Activated T-cell treated with anti-CD3 and anti-CD28 coated beads for 24 hours (primary cell): ENCODE measurements around the gene CD207.
"Not testable (repeated sequence)": the region's sequence is repeated elsewhere in the genome, so short reads cannot be mapped to it uniquely, and the experiment has no call there.

ENCODE experiments used
- DNase-seq: peaks from one replicate; pipeline ENCODE4 v3.0.0-alpha.2; 2020; ENCODE audit warnings: low read depth

CD207 gene

DNA sequence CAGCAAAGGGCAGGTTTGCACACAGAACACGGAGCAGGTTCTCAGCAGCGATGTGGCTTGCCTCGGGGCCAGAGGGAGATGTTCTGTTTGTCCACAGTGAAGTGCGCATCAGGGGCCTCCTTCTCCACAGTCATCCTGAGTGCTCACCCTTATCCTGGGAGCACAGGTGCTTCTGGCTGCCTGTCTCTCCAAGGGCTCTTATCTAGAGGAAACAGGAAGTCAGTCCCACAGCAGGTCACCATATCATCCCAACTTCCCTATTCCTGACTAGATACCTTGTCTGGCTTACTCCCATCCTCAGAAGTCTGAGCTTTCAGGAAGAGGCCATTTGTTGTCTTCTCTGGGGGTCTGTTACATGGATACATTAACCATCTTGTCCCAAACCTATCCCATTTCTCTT, at the start of gene CD207:
CD207 (minus strand) TSS at position 174 of the 400 bp plus-strand sequence; CDS start at position 134, 40 bp downstream.
- DNase-seq, result no peak

DNA sequence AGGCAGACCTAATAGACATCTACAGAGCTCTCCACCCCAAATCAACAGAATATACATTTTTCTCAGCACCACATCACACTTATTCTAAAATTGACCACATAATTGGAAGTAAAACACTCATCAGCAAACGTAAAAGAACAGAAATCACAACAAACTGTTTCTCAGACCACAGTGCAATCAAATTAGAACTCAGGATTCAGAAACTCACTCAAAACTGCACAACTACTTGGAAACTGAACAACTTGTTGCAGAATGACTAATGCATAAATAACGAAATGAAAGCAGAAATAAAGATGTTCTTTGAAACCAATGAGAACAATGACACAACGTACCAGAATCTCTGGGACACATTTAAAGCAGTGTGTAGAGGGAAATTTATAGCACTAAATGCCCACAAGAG, 42.9 kb upstream of the CD207 start:
- DNase-seq, result not testable (repeated sequence)

DNA sequence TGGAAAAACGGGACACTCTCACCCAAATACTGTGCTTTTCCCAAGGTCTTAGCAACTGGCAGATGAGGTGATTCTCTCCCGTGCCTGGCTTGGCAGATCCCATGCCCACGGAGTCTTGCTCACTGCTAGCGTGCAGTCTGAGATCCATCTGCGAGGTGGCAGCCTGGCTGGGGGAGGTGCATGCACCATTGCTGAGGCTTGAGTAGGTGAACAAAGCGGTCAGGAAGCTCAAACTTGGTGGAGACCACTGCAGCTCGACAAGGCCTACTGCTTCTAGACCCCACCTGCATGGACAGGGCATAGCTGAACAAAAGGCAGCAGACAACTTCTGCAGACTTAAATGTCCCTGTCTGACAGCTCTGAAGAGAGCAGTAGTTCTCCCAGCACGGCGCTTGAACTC, 40.5 kb upstream of the CD207 start:
- DNase-seq, result not testable (repeated sequence)

- DNase-seq, result no peak
Observed at GRCh38 chr2:70873541-70873940, 37.9 kb upstream of the CD207 start.

GRCh38 chr2:70871398-70872211, 36.0 kb upstream of the CD207 start:
- peak; percentile 72 for DNase-seq

DNA sequence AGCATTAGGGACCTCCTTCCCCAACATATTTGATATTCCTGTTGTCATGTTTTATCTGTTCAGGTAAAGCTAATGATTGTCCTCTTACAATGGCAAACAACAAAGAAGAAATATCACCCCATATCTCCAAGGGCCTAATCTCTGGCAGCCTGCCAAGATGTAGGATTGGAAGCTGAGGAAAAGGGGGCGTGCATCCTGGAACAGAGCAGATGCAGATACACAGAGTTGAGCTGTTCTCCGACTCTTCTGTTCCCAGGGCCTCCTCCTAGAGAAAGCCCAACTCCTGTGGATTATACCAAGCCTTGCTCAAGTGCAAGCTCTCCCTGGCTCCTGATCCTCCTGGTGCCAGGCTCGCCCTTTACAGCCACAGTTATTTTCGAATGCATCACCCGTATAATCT, 35.2 kb upstream of the CD207 start:
- no peak for DNase-seq

DNA sequence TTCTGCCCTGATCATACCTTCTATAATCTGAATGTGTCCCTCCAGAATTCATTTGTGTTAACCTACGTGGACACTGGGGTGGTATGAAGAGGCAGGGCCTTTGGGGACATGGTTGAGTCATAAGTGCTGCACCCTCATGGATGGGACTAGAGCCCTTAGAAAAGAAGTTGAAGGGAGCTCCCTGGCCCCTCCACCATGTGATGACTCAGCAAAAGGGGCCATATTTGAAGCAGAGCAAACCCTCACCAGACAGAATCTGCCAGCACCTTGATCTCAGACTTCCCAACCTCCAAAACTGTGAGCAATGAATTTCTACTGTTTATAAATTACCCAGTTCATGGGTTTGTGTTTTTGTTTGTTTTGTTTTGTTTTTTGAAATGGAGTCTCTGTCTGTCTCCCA, 33.4 kb upstream of the CD207 start:
- no peak for DNase-seq

DNA sequence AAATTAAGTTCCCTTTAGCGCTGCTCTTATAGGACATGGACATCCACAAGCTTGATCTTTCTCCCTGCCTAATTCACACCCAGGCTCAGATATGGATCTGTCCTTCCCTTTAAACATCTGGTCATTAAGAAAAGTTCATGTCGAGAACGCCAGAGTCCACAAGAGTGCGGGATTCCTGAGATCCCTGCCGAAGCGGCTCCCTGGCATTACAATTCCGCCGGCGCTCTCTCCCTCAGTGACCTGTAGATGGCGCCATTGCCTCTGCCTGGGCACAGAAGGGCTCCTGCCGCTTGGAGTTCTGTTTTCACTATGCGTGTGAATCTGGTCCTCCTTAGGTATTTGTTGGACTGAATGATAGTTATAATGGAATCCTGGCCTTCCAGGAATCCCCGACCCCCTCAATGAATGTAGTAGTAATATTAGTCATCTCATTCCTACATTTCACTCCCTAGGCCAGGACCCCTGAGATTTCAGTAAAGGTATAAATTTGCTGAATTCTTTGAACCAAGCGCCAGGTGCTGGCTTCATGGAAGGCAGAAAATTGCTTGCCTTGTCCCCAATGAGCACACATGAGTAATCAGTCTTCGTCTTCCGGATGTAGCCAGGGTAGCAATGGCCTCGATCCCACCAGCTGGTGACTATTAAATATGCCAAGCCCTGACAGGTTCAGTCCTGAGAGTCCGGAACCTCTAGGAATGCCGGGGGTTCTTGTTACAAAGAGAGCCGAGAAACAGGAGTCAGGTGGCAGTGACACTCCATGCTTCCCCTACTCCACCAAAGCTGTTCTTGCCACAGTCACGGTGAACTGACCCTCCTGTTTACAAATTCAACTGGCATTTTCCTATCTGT, 26.4 kb upstream of the CD207 start:
- peak; percentile 68 for DNase-seq

GRCh38 chr2:70855667-70856066, 20.1 kb upstream of the CD207 start:
- DNase-seq, result no peak

DNA sequence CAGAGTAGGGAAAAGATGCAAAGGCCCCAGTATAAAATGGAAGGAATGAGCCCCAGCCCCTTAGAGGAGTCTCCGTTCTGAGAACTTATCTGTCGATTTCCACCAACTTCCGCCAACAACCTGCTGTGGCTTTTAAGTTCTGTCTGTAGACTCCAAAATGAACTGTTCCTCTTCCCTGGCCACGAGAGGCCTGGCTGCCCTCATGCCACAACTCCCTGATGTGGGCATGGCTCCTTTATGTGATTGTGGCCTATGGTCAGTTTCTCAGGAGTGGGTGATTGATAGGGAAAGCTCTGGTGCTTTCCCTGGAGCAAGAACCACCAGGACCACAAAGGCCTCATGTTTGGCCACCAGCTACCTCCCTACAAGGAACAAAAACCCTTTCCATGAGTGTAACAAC, 18.8 kb upstream of the CD207 start:
- DNase-seq, result no peak

GRCh38 chr2:70852824-70853223, 17.2 kb upstream of the CD207 start:
- no peak for DNase-seq

GRCh38 chr2:70851704-70852103, 16.1 kb upstream of the CD207 start:
- peak; percentile 32 for DNase-seq

GRCh38 chr2:70850925-70851324, 15.3 kb upstream of the CD207 start:
- DNase-seq, result no peak

- DNase-seq, result no peak
Observed at GRCh38 chr2:70842401-70842800, 6.8 kb upstream of the CD207 start.

DNA sequence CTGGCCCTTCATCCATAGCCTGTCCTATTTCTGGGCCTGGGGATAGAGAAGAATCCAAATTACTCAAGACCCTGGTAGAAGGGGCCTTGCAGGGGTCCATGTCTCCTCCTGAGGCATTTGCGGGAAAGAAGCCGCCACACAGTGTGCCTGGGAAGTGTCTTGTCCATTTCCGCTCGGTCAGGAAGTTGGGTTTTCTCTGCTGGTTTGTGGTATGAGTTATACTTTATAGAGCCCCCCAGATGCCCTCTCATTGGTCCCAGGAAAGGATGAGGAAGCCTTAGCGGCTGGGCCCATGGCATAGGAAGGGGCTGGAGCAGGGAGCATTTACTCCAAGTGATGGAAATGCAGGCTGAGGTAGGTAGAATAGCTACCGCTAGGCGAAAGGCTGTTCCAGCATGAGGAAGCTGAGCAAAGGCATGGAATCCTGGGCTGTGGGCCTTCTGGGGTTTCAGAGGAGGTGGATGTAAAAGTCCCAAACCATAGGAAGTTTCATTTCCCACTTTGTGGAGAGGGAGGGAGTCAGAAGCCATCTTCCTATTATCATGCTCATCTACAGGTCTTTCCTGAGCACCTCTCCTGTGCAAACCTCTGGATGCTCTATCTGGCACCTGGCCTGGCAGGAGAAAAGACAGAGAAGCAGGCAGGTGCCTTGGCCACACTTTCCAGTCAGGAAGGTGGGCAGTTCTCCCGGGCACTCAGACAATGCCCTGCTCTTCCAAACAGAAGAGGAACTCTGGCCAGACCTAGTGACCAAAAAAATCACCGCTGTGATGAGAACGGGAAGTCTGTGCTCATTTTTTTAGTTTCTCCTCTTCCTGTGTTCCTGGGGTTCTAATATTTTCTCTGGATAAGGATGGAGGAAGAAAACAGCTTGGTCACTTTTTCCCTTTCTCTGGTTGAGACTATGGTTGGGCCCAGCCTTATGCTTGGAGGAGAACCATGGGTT, 2.6 kb upstream of the CD207 start:
- DNase-seq, result no peak

DNA sequence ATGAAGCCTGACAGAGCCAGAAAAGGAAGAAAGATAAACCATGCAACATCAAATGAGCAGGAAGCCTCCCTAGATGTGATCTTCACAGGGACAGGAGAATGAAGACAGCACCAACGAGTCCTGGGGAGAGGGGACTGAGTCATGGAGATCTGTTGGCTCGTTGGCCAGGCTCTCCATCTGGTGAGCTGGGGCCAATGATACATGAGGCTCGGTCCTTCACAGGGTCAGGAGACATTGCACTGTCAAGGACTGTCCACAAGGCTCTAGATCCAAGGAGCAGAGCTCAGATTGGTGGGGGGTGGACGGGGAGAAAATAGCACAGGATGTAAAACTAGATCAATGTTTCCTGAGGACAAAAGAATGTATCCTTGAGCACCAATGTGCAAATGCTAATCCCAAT, 735 bp downstream of the CD207 start:
- DNase-seq, result no peak

GRCh38 chr2:70834106-70834505, 1.5 kb downstream of the CD207 start:
- no peak for DNase-seq

GRCh38 chr2:70833246-70833645, 2.4 kb downstream of the CD207 start:
- DNase-seq, result no peak

DNA sequence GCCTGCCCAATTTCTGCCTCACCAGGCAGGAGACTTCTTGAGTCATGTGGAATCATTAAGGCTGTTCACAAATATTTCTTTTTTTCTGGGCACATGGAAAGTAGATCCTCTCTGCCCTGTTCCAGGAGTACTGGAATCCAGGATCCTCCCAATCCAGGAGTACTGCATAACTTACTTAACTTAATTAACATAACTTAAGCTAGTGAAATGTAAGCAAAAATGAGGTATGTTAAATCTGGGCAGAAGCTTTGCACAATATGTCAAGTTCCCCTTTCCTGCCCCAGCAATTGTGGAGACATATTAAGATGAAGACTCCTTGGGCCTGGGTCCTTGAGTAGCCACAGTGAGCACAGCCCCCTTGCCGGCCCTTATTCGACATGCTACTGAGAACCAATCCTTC, 3.2 kb downstream of the CD207 start:
- DNase-seq, result no peak

GRCh38 chr2:70831861-70832260, 3.8 kb downstream of the CD207 start:
- no peak for DNase-seq

DNA sequence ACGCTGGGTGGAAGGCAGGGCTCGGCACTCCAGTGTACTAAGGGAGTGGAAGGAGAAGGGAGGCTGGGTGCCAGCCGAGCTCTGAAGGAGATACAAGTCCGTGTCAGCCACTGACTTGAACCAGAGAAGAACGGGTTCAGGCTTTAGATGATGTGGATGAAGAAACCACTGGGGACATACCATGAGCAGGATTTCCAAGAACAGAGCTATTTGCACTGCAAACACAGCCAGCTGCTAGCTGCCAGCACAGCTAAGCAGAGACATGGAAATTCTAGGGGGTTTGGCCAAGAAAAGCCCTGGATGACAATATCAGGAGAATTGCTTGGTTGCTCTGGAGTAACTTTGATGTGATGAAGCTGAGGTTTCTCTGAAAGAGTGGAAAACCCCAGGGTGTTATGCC, 5.2 kb downstream of the CD207 start:
- no peak for DNase-seq

- no peak for DNase-seq
Observed at GRCh38 chr2:70829916-70830315, 5.7 kb downstream of the CD207 start.
